ENCODE results near the gene DMGDH. TPM values are rescaled to one million over a fixed set of nuclear protein-coding genes. Genes with fewer than 3 reads are reported as not detected.
A peak's percentile ranks its signal among the peaks of the same experiment; 100 is the strongest.

Gene DMGDH
- polyA plus RNA-seq, 1 experiment: 2.9 TPM

DNA sequence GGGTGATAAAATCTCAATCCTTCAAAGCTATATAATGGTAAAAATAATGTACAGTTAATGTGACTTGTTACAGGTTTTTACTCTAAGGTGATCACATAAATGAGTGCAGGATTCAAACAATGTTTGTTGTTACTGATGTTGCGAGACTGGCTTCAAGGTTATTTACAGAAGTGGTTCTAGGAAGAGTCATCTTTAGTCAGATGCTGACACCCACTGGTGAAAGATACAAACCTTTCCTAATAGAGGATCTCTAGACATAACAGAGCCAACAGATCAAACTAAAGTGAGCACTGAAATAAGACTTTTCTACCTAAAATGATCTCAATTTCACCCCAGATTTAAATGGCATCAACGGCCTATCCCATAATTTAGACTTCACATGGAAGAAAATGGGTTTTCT, 104.6 kb downstream of the DMGDH start:
- POLR2A ChIA-PET: no interaction called here
- DNase-seq (ENCODE audit: low read depth): no peak

DNA sequence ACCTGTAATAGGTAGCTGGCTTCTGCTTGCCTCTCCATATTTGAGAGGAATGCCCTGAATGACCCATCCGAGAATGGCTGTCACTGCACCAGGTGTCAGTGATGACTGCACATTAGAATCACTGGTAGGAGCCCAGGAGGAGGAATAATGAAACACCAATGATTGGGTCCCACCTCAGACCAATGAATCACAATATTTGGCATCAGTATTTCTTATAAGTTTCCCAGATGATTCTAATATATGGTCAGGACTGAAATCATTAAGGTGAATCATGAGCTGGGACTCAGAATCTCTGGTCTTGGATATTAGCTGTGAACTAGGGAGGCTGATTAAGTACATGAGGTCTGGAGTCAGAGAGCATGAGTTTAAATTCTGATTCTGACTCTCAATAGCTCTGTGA, 107.7 kb downstream of the DMGDH start:
- DNase-seq (ENCODE audit: low read depth): no peak
- TF ChIP-seq, protein P1, sequence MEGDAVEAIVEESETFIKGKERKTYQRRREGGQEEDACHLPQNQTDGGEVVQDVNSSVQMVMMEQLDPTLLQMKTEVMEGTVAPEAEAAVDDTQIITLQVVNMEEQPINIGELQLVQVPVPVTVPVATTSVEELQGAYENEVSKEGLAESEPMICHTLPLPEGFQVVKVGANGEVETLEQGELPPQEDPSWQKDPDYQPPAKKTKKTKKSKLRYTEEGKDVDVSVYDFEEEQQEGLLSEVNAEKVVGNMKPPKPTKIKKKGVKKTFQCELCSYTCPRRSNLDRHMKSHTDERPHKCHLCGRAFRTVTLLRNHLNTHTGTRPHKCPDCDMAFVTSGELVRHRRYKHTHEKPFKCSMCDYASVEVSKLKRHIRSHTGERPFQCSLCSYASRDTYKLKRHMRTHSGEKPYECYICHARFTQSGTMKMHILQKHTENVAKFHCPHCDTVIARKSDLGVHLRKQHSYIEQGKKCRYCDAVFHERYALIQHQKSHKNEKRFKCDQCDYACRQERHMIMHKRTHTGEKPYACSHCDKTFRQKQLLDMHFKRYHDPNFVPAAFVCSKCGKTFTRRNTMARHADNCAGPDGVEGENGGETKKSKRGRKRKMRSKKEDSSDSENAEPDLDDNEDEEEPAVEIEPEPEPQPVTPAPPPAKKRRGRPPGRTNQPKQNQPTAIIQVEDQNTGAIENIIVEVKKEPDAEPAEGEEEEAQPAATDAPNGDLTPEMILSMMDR (IDR thresholded peaks at IDR 0.05; ENCODE audit: insufficient read depth, low read depth, low read length): no peak
- no peak overlapping the region for H3K4me3 ChIP-seq (ENCODE audit: low read depth, low read length)

More for the DNA sequence above, 104.6 kb downstream of the DMGDH start:
- no peaks in the 10 kb centered on the region for H3K36me3 ChIP-seq (ENCODE audit: control insufficient read depth, insufficient read depth, low read length)
- no peaks in the 10 kb centered on the region for H3K27me3 ChIP-seq (ENCODE audit: control insufficient read depth, insufficient read depth, low read length)
- TF ChIP-seq, protein P1 (IDR thresholded peaks at IDR 0.05; ENCODE audit: insufficient read depth, low read depth, low read length): peak; percentile 55
- H3K4me3 ChIP-seq (ENCODE audit: low read depth, low read length): no peak overlapping the region
- CTCF ChIA-PET: interaction anchor here (0.6 to 7.6 kb wide), 19 partner anchors 8 to 644 kb away, joined by 3 to 75 read pairs (median 4); partner anchors contain the start of gene ARSB

DNA sequence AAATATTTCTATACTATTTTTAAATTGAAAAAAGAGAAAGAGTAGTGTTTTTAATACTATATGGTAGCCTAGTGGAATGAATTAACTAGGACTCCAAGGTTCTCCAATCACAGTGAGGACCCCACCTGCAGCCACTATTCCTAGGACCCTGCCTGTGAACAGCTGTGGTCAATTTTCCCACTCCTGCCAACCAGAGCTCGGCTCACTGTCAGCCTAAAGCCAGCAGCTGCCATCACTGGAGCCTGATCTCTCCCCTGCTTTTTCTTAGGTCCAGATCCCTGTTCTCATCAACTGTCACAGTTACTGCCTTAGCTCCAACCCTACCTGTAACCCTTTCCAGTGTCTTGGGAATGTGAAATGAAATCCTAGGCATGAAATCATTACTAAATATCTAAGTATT, 109.7 kb downstream of the DMGDH start:
- Histone ChIP-seq H3K27me3 (ENCODE audit: control insufficient read depth, insufficient read depth, low read length) (no peaks in the 10 kb centered on the region), H3K4me3 (ENCODE audit: low read depth, low read length) (no peak overlapping the region), H3K36me3 (ENCODE audit: control insufficient read depth, insufficient read depth, low read length) (no peaks in the 10 kb centered on the region)
- TF ChIP-seq, protein P1 (IDR thresholded peaks at IDR 0.05; ENCODE audit: insufficient read depth, low read depth, low read length): no peak
- no peak for DNase-seq (ENCODE audit: low read depth)
- ChIA-PET POLR2A (no interaction called here), CTCF (interaction anchor here (0.6 kb wide), 1 partner anchor 60 kb away, joined by 3 read pairs; no protein-coding TSS in a partner anchor)

More for the DNA sequence above, 107.7 kb downstream of the DMGDH start:
- ChIA-PET CTCF (interaction anchor here (1.0 to 7.6 kb wide), 3 partner anchors 58 to 424 kb away, joined by 4 to 75 read pairs (median 5); no protein-coding TSS in a partner anchor), POLR2A (no interaction called here)
- Histone ChIP-seq H3K27me3 (ENCODE audit: control insufficient read depth, insufficient read depth, low read length) (no peaks in the 10 kb centered on the region), H3K36me3 (ENCODE audit: control insufficient read depth, insufficient read depth, low read length) (no peaks in the 10 kb centered on the region)

DNA sequence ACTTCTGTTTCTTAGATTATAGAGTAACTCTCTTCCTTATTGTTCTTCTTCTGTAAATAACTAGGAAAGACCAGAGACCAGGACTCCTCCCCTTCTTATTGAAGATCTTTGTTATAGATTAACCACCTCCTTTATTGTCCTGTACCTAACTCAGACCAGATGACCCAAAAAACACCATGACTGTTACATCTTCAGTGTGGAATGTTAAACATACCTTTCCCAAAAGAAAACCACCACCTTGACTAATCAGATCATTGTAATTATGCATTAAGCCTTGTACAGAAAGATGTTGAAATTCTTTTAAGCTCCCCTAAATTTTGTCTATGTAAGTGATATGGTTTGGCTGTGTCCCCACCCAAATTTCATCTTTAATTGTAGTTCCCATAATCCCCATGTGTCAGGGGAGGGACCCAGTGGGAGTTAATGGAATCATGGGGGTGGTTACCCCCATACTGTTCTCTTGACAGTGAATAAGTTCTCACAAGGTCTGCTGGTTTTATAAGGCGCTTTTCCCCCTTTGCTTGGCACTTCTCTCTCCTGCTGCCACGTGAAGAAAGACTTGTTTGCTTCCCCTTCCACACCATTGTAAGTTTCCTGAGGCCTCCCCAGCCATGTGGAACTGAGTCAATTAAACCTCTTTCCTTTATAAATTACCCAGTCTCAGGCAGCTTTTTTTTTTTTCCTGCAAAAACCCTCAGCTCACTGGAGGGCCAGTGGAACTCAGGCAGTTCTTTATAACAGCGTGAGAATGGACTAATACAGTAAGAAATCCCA, 110.6 kb downstream of the DMGDH start:
- CTCF ChIA-PET: no interaction called here
- H3K4me3 ChIP-seq (ENCODE audit: low read depth, low read length): no peak overlapping the region
- no peaks in the 10 kb centered on the region for H3K27me3 ChIP-seq (ENCODE audit: control insufficient read depth, insufficient read depth, low read length)
- TF ChIP-seq, protein P1 (IDR thresholded peaks at IDR 0.05; ENCODE audit: insufficient read depth, low read depth, low read length): no peak
- H3K36me3 ChIP-seq (ENCODE audit: control insufficient read depth, insufficient read depth, low read length): no peaks in the 10 kb centered on the region
- DNase-seq (ENCODE audit: low read depth): no peak
- POLR2A ChIA-PET: no interaction called here

DNA sequence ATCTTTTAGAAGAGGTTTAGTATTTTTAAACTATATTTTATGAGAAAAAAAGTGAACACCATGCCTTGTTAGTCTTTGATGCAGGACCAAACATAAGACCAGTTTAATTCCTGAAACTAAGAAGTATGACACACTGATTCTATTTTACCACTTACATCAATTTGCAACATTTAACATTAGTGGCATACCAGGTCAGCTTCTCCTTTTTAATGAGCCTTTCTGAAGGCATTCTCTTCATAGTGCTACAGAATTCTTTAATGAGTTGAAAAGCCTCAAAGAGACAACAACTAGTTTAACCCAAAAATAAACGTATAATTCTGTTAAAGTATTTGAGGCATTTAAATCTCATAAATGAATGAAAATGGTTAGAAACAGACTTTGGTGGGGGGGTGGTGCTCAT, 112.6 kb downstream of the DMGDH start:
- TF ChIP-seq, protein P1 (IDR thresholded peaks at IDR 0.05; ENCODE audit: insufficient read depth, low read depth, low read length): no peak
- POLR2A ChIA-PET: interaction anchor here (0.6 kb wide), 2 partner anchors 13 to 1301 kb away, joined by 3 read pairs; no protein-coding TSS in a partner anchor
- CTCF ChIA-PET: interaction anchor here (1.0 kb wide), 1 partner anchor 9 kb away, joined by 3 read pairs; no protein-coding TSS in a partner anchor
- H3K36me3 ChIP-seq (ENCODE audit: control insufficient read depth, insufficient read depth, low read length): no peaks in the 10 kb centered on the region
- DNase-seq (ENCODE audit: low read depth): no peak
- no peaks in the 10 kb centered on the region for H3K27me3 ChIP-seq (ENCODE audit: control insufficient read depth, insufficient read depth, low read length)
- no peak overlapping the region for H3K4me3 ChIP-seq (ENCODE audit: low read depth, low read length)
